ENCODE measurements around the gene MARK2. TPM values are rescaled to one million over a fixed set of nuclear protein-coding genes. Genes with fewer than 3 reads are reported as not detected.

MARK2 gene
- total RNA-seq, 1 donor: 16.4 TPM

GRCh38 chr11:63850920-63851319 lies 12.0 kb downstream of the MARK2 start:
- no peak overlapping the region for H3K4me3 ChIP-seq (ENCODE audit: low read depth, low read length)
- no peak for DNase-seq (ENCODE audit: low read depth)
- TF ChIP-seq CTCF (IDR thresholded peaks at IDR 0.05; ENCODE audit: insufficient read depth, low read depth, low read length): no peak

- DNase-seq (ENCODE audit: low read depth): no peak
- no peak for TF ChIP-seq CTCF (IDR thresholded peaks at IDR 0.05; ENCODE audit: insufficient read depth, low read depth, low read length)
- H3K4me3 ChIP-seq (ENCODE audit: low read depth, low read length): no peak overlapping the region
These were observed 12.5 kb downstream of the MARK2 start for GRCh38 chr11:63851364-63851763.

- no peak for DNase-seq (ENCODE audit: low read depth)
- no peak for TF ChIP-seq CTCF (IDR thresholded peaks at IDR 0.05; ENCODE audit: insufficient read depth, low read depth, low read length)
- H3K4me3 ChIP-seq (ENCODE audit: low read depth, low read length): no peak overlapping the region
These were observed 14.6 kb downstream of the MARK2 start for GRCh38 chr11:63853476-63853875.

- H3K4me3 ChIP-seq (ENCODE audit: low read depth, low read length): no peak overlapping the region
- no peak for TF ChIP-seq CTCF (IDR thresholded peaks at IDR 0.05; ENCODE audit: insufficient read depth, low read depth, low read length)
- DNase-seq (ENCODE audit: low read depth): no peak
These were observed 15.8 kb downstream of the MARK2 start for GRCh38 chr11:63854696-63855095.

GRCh38 chr11:63855975-63856374 lies 17.1 kb downstream of the MARK2 start:
- no peak overlapping the region for H3K4me3 ChIP-seq (ENCODE audit: low read depth, low read length)
- TF ChIP-seq CTCF (IDR thresholded peaks at IDR 0.05; ENCODE audit: insufficient read depth, low read depth, low read length): no peak

GRCh38 chr11:63858628-63859550 lies 20.0 kb downstream of the MARK2 start:
- peak; percentile 96 for DNase-seq (ENCODE audit: low read depth)
- no peak overlapping the region for H3K4me3 ChIP-seq (ENCODE audit: low read depth, low read length)
- TF ChIP-seq CTCF (IDR thresholded peaks at IDR 0.05; ENCODE audit: insufficient read depth, low read depth, low read length): no peak

More at GRCh38 chr11:63855975-63856374, 17.1 kb downstream of the MARK2 start:
- DNase-seq (ENCODE audit: low read depth): no peak

All from fibroblast of villous mesenchyme (primary cell).